Measurements from ENCODE around the gene RAD23A.

The RAD23A gene

DNA sequence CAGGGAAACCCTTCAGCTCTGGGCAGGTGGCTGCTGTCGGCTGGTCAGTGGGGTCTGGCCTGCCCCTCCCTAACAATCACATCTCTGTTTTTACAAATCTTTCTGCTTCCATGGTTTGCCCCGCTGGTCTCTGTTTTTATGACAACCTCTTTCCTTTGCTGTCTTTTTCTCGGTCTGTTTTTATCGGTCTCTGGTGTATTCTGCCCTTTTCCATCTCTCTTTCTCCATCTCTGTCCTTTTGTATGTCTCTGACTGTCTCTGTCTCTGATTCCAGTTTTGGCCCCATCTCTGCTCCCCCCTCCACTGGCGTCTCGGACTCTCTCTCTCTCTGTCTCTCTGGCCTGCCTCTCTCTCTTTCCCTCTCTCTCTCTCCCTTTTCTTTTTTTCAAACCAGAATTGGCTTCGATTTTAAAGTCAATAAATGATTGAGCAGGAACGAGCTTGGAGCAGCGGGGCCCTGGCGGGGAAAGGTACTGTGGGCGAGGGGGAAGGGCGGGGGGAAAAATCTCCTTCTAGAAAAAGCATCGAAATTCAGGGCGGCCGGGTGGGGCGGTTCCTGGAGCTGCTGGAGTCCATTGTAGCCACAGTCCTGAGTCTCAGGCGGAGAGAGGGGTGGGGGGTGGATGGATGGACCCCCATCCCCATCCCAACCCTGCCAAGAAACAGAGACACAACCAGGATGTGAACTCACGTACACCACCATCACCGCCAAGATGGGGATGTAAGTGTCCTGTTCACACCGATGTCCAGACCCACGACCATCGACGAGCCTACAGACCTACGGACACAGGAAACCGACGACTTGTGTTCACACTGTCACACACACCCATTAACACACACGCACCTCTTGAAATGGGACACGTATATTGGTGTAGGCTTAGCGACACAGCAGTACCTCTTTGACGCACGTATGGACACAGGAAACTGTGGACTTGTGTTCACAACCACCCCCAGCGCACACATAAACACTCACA, 52.6 kb downstream of the RAD23A start:
- peaks cover 9 to 15% of the 10 kb centered on the region in 2 experiments for H3K4me1 ChIP-seq (ENCODE audit: control insufficient read depth in 1 of 2, insufficient read depth in 1 of 2, low read depth in 1 of 2, low read length in 1 of 2)
- H3K27me3 ChIP-seq, result peaks cover 52% of the 10 kb centered on the region
- H3K27ac ChIP-seq, result no peak overlapping the region
- H3K9me3 ChIP-seq, result no peaks in the 10 kb centered on the region
- no peaks in the 10 kb centered on the region for H3K36me3 ChIP-seq
- no peak overlapping the region for H3K4me3 ChIP-seq (ENCODE audit: low read depth in 1 of 2, low read length in 1 of 2)
- TF ChIP-seq, protein P1, sequence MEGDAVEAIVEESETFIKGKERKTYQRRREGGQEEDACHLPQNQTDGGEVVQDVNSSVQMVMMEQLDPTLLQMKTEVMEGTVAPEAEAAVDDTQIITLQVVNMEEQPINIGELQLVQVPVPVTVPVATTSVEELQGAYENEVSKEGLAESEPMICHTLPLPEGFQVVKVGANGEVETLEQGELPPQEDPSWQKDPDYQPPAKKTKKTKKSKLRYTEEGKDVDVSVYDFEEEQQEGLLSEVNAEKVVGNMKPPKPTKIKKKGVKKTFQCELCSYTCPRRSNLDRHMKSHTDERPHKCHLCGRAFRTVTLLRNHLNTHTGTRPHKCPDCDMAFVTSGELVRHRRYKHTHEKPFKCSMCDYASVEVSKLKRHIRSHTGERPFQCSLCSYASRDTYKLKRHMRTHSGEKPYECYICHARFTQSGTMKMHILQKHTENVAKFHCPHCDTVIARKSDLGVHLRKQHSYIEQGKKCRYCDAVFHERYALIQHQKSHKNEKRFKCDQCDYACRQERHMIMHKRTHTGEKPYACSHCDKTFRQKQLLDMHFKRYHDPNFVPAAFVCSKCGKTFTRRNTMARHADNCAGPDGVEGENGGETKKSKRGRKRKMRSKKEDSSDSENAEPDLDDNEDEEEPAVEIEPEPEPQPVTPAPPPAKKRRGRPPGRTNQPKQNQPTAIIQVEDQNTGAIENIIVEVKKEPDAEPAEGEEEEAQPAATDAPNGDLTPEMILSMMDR (IDR thresholded peaks at IDR 0.05), result no peak

DNA sequence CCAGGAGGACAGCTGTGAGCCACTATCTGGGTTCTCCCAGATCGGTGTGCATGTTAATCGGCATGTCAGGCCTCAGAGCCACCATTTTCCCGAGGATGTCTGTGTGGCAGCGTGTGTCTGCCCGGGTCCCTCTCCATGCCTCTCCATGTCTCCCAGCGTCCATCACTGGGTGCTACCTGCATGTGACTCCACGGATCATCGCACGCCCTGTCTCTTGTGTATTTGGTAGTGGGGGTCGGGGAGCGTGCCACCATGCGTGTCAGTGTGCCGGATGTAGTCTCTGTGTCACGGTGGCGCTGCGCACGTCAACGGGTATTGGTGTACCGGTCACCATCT, 55.5 kb downstream of the RAD23A start:
- H3K9me3 ChIP-seq, result no peaks in the 10 kb centered on the region
- TF ChIP-seq, protein P1 (IDR thresholded peaks at IDR 0.05), result no peak
- peaks cover 2 to 6% of the 10 kb centered on the region in 2 experiments for H3K4me1 ChIP-seq (ENCODE audit: control insufficient read depth in 1 of 2, insufficient read depth in 1 of 2, low read depth in 1 of 2, low read length in 1 of 2)
- no peak overlapping the region for H3K4me3 ChIP-seq (ENCODE audit: low read depth in 1 of 2, low read length in 1 of 2)
- H3K27me3 ChIP-seq, result peaks cover 28% of the 10 kb centered on the region
- H3K36me3 ChIP-seq, result no peaks in the 10 kb centered on the region
- no peak overlapping the region for H3K27ac ChIP-seq

DNA sequence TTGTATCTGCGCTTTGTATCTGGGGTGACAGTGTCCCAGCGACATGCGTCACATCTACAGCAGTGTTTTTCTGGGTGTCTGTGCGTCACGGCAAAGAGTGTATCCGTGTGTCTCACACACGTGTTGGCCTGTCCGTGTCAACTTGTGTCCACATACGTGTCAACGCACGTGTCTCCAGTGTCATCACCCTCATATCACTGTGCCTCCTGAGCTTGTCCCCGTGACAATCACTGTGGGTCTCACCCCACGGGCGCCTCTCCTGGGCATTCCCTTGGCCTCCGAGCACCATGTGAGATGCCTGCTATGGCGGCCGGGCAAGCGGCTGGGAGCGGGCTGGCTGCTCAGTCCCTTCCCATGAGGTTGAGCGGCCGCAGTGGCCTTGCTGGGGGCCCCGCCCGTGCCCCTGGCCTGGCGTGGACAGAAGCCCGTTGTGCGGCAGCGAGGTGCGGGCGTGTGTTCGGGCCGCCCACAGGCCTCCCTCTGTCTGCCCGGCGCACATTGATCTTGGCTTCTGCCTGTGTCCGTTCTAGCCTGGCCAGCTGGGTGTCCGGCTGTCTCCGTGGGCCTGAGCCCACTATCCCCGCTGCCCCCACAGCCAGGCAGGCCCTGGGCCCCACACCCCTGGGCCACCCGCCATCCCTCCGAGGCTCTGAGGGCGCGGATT, 56.0 kb downstream of the RAD23A start:
- no peaks in the 10 kb centered on the region for H3K36me3 ChIP-seq
- no peaks in the 10 kb centered on the region for H3K9me3 ChIP-seq
- no peak overlapping the region for H3K4me3 ChIP-seq (ENCODE audit: low read depth in 1 of 2, low read length in 1 of 2)
- H3K27ac ChIP-seq, result no peak overlapping the region
- TF ChIP-seq, protein P1 (IDR thresholded peaks at IDR 0.05), result no peak
- H3K27me3 ChIP-seq, result peaks cover 22% of the 10 kb centered on the region
- peaks cover 0 to 1% of the 10 kb centered on the region in 2 experiments for H3K4me1 ChIP-seq (ENCODE audit: control insufficient read depth in 1 of 2, insufficient read depth in 1 of 2, low read depth in 1 of 2, low read length in 1 of 2)

- Histone ChIP-seq H3K27me3 (peaks cover 16% of the 10 kb centered on the region), H3K9me3 (no peaks in the 10 kb centered on the region), H3K36me3 (no peaks in the 10 kb centered on the region), H3K27ac (no peak overlapping the region), H3K4me1 (ENCODE audit: control insufficient read depth in 1 of 2, insufficient read depth in 1 of 2, low read depth in 1 of 2, low read length in 1 of 2) (no peaks in the 10 kb centered on the region), H3K4me3 (ENCODE audit: low read depth in 1 of 2, low read length in 1 of 2) (no peak overlapping the region)
- TF ChIP-seq, protein P1 (IDR thresholded peaks at IDR 0.05), result no peak
These were observed 56.7 kb downstream of the RAD23A start for GRCh38 chr19:13002166-13002898.

DNA sequence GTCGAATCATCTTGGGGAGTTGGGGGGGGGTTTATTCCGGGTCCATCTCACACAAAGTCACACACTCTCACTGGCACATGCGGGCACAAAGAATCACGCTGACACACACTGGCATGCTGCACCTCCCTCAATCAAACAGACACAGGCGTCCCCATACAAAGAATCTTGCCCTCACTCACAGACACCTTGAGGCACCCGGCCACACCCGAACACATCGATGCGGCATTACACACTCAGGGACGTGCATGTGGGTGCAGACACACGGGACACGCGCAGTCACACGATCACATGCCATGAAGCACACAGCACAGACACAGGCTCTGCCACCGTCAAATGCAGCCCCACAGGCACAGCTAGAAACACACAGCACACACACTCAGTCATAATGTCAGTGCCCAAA, 57.4 kb downstream of the RAD23A start:
- no peaks in the 10 kb centered on the region for H3K36me3 ChIP-seq
- H3K4me3 ChIP-seq (ENCODE audit: low read depth in 1 of 2, low read length in 1 of 2), result no peak overlapping the region
- peaks cover 16% of the 10 kb centered on the region for H3K27me3 ChIP-seq
- H3K4me1 ChIP-seq (ENCODE audit: control insufficient read depth in 1 of 2, insufficient read depth in 1 of 2, low read depth in 1 of 2, low read length in 1 of 2), result no peaks in the 10 kb centered on the region
- H3K27ac ChIP-seq, result no peak overlapping the region
- TF ChIP-seq, protein P1 (IDR thresholded peaks at IDR 0.05), result no peak
- no peaks in the 10 kb centered on the region for H3K9me3 ChIP-seq
